HepG2 (cell line): ENCODE results near the gene DOC2A. TPM values are rescaled to one million over a fixed set of nuclear protein-coding genes. Genes with fewer than 3 reads are reported as not detected.

Experiments used
- DRAP1 ChIP-seq: IDR thresholded peaks from 2 replicates; pipeline ENCODE4 v1.6.1; 2016; ENCODE audit warnings: missing genetic modification reagents, missing compliant biosample characterization
- HBP1 ChIP-seq: IDR thresholded peaks from 2 replicates; pipeline ENCODE4 v1.6.1; 2016; ENCODE audit warnings: low read depth, control low read depth
- HDAC6 ChIP-seq: fragments of 200-600 bp; sonication (generic); IDR thresholded peaks from 2 replicates; pipeline ENCODE4 v1.7.0; 2017; ENCODE audit warnings: mild to moderate bottlenecking, antibody characterized with exemption, low read length, low read depth
- HNF1B ChIP-seq: sonication (generic); formaldehyde crosslinking; IDR thresholded peaks from 2 replicates; pipeline ENCODE4 v1.5.1; 2020; ENCODE audit warnings: mild to moderate bottlenecking, moderate library complexity, missing genetic modification reagents
- HOXA3 ChIP-seq: sonication (generic); formaldehyde crosslinking; IDR thresholded peaks from 2 replicates; pipeline ENCODE4 v1.5.0; 2020; ENCODE audit warnings: missing genetic modification reagents
- KDM1A ChIP-seq: IDR thresholded peaks from 2 replicates; pipeline ENCODE4 v1.6.1; 2016; ENCODE audit warnings: missing compliant biosample characterization
- RBFOX2 ChIP-seq: fragments of 200-400 bp; formaldehyde crosslinking; IDR thresholded peaks from 2 replicates; pipeline ENCODE4 v1.6.1; 2017; ENCODE audit warnings: low read depth, mild to moderate bottlenecking, low read length
- REXO4 ChIP-seq: sonication (generic); formaldehyde crosslinking; IDR thresholded peaks from 2 replicates; pipeline ENCODE4 v1.8.0; 2022; ENCODE audit warnings: missing genetic modification reagents, mild to moderate bottlenecking, borderline replicate concordance
- SMAD9 ChIP-seq: sonication (generic); formaldehyde crosslinking; IDR thresholded peaks from 2 replicates; pipeline ENCODE4 v1.5.1; 2020; ENCODE audit warnings: mild to moderate bottlenecking, missing genetic modification reagents
- TARDBP ChIP-seq: sonication (generic); formaldehyde crosslinking; IDR thresholded peaks from 2 replicates; pipeline ENCODE4 v1.8.0; 2022; ENCODE audit warnings: mild to moderate bottlenecking, missing genetic modification reagents
- TCF7L2 ChIP-seq: IDR thresholded peaks from 2 replicates; pipeline ENCODE4 v1.6.1; 2011; ENCODE audit warnings: mild to moderate bottlenecking, low read depth, low read length, moderate library complexity
- TP53 ChIP-seq: sonication (generic); formaldehyde crosslinking; conservative IDR thresholded peaks from 2 replicates; pipeline ENCODE4 v1.4.0; 2020; ENCODE audit warnings: missing genetic modification reagents
- ZBTB4 ChIP-seq: sonication (generic); formaldehyde crosslinking; IDR thresholded peaks from 2 replicates; pipeline ENCODE4 v1.4.0; 2020; ENCODE audit warnings: missing genetic modification reagents, mild to moderate bottlenecking, borderline replicate concordance
- ZFP62 ChIP-seq: sonication (generic); formaldehyde crosslinking; IDR thresholded peaks from 2 replicates; pipeline ENCODE4 v1.4.0; 2020; ENCODE audit warnings: missing genetic modification reagents
- ZFP91 ChIP-seq: sonication (generic); formaldehyde crosslinking; IDR thresholded peaks from 2 replicates; pipeline ENCODE4 v1.9.0; 2022; ENCODE audit warnings: missing genetic modification reagents, mild to moderate bottlenecking, borderline replicate concordance
- ZKSCAN8 ChIP-seq: IDR thresholded peaks from 2 replicates; pipeline ENCODE4 v1.6.1; 2016; ENCODE audit warnings: borderline replicate concordance, missing genetic modification reagents, missing compliant biosample characterization
- ZNF292 ChIP-seq: sonication (generic); formaldehyde crosslinking; IDR thresholded peaks from 2 replicates; pipeline ENCODE4 v1.8.1; 2022; ENCODE audit warnings: mild to moderate bottlenecking, low read depth, missing genetic modification reagents, borderline replicate concordance
- ZNF552 ChIP-seq: sonication (generic); formaldehyde crosslinking; IDR thresholded peaks from 2 replicates; pipeline ENCODE4 v1.9.0; 2022; ENCODE audit warnings: missing genetic modification reagents, mild to moderate bottlenecking, borderline replicate concordance
- ZNF713 ChIP-seq: sonication (generic); formaldehyde crosslinking; IDR thresholded peaks from 2 replicates; pipeline ENCODE4 v1.4.0; 2020; ENCODE audit warnings: mild to moderate bottlenecking, missing genetic modification reagents
- ZNF841 ChIP-seq: sonication (generic); formaldehyde crosslinking; IDR thresholded peaks from 2 replicates; pipeline ENCODE4 v1.8.1; 2023; ENCODE audit warnings: missing genetic modification reagents, borderline replicate concordance
- ZNF850 ChIP-seq: sonication (generic); formaldehyde crosslinking; conservative IDR thresholded peaks from 2 replicates; pipeline ENCODE4 v1.9.0; 2021; ENCODE audit warnings: mild to moderate bottlenecking, missing genetic modification reagents
- polyA plus RNA-seq, 8 experiments: library from polyadenylated mRNA; depleted of rRNA in 3 of 8; stranded (reverse) in 7 of 8; unstranded in 1 of 8; fragments of >200 nt; fragmentation: Illumina TruSeq in 4 of 8; extraction: Trizol in 4 of 8; gene quantifications; 2 replicates each; pipeline versions ENCODE4 v1.2.1 to v1.2.3, GENCODE V29; 2011 to 2016; ENCODE audit warnings: low read depth in 4 of 8, missing spikeins in 1 of 8, mixed read lengths in 1 of 8; ENCODE audit not compliant: insufficient read depth in 1 of 8
- total RNA-seq, 5 experiments: library from RNA; depleted of rRNA; stranded (reverse); fragments of >200 nt; fragmentation: Illumina TruSeq; extraction: Trizol; gene quantifications; 2 replicates each; pipeline ENCODE4 v1.2.3, GENCODE V29; 2016; ENCODE audit warnings: low read depth in 1 of 5

DOC2A gene
- total and polyA plus RNA-seq, 2 of the 13 experiments (the other 11 are each of a cell fraction or from before 2014, with no cell fraction given) = 0.15 to 0.55 TPM

GRCh38 chr16:29995324-29995910 is 15.4 kb downstream of the DOC2A start, which contains the start of gene HIRIP3 (continued):
- TF ChIP-seq SMAD9 (CRISPR knock-in tag) = no peak
- TF ChIP-seq ZNF850 = no peak
- no peak for TF ChIP-seq HOXA3
- TF ChIP-seq HNF1B (CRISPR knock-in tag) = no peak
- 0 out of 2 replicates have a peak, but pooled peaks have one; percentile 15 for TF ChIP-seq ZNF552
- TF ChIP-seq ZNF841 (CRISPR knock-in tag) = no peak
- TF ChIP-seq ZFP62 (CRISPR knock-in tag) = no peak
- no peak for TF ChIP-seq ZKSCAN8 (CRISPR knock-in tag)
- TF ChIP-seq ZNF713 = no peak
- no peak for TF ChIP-seq ZFP91
- no peak; the same call in 1 of the 2 replicates for TF ChIP-seq DRAP1
- no peak; the same call in 1 of the 2 replicates for TF ChIP-seq HBP1 (CRISPR knock-in tag)
- TF ChIP-seq TARDBP = no peak; the same call in 1 of the 2 replicates
- TF ChIP-seq REXO4 (CRISPR knock-in tag) = no peak
- TF ChIP-seq TP53 (CRISPR knock-in tag) = 0 out of 2 replicates have a peak, but pooled peaks have one; percentile 72
- TF ChIP-seq ZBTB4 (CRISPR knock-in tag) = 0 out of 2 replicates have a peak, but pooled peaks have one; percentile 23
- TF ChIP-seq RBFOX2 = peak; percentile 89
- no peak for TF ChIP-seq ZNF292 (CRISPR knock-in tag)
- TF ChIP-seq TCF7L2 = no peak
- no peak for TF ChIP-seq HDAC6
- no peak for TF ChIP-seq KDM1A (CRISPR knock-in tag)
